ENCODE data around the gene PLEKHM1.
"Not testable (repeated sequence)": the region's sequence is repeated elsewhere in the genome, so short reads cannot be mapped to it uniquely, and the experiment has no call there.

Gene PLEKHM1

DNA sequence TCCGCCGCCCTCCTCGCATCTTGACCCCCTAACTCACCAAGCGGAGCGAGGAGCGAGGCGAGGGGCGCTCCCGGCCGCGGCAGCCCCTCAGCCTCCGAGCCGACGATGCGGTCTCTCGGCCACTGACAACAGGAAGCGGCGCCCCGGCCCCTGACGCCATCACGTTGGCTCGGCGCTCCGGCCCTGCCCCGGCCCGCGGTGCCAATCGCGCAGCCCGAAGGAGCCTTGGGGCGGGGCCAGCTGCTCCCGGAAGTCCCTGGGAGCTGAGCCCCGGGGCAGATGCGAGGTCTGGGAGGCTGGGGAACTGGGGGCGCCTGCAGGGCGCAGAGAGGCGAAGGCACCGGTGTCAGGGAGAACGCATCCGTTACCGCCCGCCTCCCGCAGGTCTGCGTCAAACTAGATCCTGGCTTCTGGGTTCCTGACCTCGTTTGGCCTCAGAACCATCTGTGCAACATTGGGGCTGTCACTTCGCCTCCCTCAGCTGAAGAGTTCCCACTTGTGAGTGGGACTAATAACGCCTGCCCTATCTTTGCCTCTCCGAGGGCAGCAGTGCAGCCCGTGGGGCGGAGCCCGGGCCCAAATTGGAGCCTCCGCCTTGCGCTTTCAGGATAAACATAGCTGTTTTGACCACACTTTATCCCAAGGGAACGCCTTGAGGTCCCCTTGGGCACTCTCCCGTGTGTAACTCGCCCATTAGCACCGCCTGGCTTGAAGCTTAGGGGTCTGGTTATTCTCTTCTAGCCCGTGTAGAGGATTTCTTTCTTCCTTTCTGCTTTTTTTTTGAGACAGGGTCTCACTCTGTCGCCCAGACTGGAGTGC lies at the start of gene PLEKHM1:
PLEKHM1 (minus strand) TSS at position 107 of the 819 bp plus-strand sequence. CDS start 8,237 bp downstream, outside the sequence.
- peak; percentile 34 to 65 for DNase-seq

DNA sequence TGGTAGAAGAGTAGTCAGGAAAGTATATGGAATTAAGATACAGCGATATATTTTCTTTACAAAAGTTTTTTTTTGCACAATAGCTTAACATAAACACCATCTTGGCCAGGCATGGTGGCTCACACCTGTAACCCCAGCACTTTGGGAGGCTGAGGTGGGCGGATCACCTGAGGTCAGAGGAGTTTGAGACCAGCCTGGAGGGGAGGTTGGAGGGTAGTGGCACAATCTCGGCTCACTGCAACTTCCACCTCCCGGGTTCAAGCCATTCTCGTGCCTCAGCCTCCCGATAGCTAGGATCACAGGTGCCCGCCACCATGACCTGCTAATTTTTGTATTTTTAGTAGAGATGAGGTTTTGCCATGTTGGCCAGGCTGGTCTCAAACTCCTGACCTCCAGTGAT lies 47.6 kb upstream of the PLEKHM1 start:
- not testable (repeated sequence) for DNase-seq

DNA sequence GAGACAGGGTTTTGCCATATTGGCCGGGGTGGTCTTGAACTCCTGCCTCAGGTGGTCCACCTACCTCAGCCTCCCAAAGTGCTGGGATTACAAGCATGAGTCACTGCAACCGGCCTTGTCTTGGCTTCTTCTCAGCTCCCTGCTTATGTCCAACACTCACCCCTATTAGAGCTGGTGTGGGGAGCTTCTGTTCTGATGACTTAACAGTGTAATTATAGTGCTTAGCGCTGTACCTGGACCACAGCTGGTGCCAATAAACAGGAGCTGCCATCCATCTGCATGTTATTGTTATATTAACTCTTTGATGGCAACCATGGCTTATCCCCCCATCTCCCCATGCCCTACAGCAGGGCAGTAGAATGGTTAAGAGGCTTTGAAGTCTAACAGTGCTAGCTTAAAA lies 15.6 kb upstream of the PLEKHM1 start:
- DNase-seq = not testable (repeated sequence)

DNA sequence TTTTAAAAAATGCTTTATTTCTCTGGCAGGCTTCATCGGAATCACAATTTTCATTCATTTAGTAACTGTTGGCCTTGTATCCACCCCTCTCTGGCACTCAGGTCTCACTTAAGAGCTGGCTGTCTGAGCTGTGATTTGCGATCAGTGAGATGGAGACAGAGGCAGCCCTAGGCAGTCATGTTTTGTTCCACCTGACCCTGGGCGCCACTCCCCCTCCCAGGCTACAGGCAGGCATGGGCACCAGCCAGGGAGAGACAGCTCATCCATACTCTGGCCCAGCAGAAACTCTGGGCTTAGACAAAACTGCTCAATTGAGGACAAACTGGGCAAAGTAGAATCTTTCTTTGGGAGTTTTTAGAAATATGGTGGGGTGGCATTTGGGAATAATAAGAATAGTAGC lies 14.7 kb upstream of the PLEKHM1 start:
- DNase-seq = not testable (repeated sequence)

DNA sequence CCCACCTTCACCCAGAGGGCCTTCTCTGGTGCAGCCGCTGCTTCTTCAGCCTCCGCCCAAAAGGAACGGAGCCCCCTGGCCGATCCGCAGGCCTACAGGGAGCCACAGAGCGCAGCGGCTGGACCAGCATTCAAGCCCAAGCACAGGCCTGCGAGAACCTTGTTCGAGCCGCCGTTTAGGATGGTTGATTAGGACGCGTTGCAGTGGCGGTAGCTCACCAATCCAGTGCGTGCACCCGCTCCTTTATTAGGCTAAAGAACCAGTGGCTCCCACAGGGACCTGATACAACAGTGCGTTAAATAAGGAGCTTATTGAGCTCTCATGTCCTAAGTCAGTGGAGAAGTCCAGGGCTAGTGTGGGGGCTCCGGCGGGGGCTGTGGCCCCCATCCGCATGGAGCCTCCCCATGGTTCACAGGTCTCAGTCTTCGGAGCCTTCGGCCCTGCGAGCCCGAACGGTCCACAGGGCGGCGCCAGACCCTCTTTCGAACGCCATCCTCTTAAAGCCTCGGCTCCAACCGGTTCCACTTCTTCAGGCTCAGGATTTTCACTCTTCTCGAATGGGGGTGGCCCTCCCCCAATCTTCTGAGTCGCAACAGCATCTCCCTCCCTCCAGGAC lies 10.7 kb upstream of the PLEKHM1 start:
- not testable (repeated sequence) for DNase-seq

DNA sequence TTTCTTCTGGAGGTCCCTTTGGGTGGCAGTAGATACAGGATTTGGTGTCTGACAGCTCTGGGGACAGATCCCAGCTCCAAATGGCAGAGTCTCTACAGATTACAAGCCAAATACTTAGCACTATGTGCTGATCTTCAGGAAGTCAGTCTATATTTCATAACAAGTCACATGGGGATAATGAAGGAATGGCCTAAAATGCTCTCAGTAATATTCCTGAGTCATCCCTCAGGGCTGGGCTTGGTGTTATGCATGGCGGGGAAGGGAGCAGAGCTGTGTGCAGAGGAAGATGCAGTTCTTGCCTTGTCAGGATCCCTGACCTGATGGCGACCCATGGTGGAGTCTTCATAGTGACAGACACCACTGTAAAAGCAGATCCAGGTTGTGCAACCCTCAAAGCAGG lies 10.0 kb upstream of the PLEKHM1 start:
- not testable (repeated sequence) for DNase-seq

DNA sequence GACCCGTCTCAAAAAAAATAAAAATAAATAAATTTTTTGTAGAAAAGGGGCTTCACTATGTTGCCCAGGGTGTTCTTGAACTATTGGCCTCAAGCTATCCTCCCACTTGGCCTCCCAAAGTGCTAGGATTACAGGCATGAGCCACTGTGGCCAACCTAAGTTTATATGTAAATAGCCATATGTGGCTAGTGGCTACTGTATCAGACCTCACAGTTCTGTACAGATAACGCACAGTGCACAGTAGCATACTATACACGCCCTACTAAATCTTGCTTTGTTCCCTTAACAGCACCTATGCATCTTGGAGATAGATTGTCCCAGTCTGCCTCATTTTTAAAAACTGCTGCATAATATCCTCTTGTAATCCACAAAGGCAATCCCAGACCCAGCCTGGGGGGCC lies 8.7 kb upstream of the PLEKHM1 start:
- DNase-seq = not testable (repeated sequence)

DNA sequence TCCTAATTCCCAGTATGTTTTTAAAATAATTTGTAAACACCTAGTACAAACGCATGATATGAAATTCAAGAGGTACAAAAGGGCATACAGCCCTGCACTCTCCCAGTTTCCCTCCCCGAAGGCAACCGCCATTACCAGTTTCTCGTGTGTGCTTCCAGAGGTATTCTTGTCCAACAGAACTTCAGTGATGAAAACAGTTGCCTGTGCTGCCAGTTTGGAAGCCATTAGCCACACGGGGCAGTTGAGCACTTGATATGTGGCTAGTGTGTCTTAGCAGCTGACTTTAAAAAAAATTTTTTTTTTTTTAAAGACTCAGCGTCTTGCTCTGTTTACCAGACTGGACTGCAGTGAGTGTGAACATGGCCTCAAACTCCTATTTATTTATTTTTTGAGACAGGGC lies 7.9 kb upstream of the PLEKHM1 start:
- not testable (repeated sequence) for DNase-seq

DNA sequence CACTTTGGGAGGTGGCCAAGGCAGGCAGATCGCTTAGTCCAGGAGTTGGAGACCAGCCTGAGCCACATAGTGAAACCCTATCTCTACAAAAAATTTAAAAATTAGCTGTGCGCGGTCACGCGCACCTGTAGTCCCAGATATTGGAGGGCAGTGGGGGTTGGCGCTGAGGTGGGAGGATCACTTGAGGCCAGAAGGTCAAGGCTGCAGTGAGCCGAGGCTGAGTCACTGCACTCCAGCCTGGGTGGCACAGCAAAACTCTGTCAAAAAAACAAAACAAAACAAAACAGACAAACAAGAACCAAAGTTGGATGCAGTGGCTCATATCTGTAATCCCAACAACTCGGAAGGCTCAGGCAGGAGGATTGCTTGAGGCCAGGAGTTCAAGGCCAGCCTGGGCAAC lies 6.9 kb upstream of the PLEKHM1 start:
- not testable (repeated sequence) for DNase-seq

DNA sequence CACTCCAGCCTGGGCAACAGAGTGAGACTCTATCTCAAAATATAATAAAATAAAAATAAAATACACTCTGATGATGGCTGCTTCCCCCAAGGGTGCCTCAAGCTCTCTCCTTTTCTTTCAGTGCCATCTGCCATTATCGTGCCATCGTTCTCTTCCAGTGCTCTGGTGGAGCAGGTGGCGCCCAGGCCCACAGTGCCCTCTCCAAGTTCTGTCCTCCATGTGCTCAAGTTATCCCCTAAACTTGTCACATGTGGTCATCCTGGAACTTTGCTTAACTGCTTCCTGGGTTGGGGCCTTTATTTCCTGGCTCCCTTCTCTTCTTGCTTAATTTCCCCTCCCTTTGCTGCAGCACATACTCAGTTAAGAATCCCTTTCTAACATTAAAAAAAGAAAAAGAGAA lies 6.0 kb upstream of the PLEKHM1 start:
- DNase-seq = peak in 1 of 2 experiments; percentile 9

DNA sequence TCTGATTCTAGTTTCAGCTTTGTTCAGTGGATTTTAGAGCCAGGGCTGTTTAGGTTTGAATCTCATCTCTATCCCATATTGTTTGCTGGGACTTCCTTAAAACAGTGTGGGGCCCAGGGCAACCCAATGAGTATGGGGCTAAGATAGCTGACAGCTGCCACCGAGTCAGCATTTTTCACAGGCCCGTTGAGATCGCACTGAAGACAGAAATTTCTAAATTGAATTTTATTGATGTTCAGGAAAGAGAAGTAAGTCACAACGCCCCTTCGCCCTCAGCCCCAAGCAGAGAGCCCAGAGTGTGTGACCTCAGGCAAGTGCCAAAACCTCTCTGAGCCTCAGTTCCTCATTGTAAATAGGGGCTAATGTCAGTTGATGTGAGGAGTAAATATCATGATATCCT lies 4.0 kb upstream of the PLEKHM1 start:
- DNase-seq = not testable (repeated sequence)

DNA sequence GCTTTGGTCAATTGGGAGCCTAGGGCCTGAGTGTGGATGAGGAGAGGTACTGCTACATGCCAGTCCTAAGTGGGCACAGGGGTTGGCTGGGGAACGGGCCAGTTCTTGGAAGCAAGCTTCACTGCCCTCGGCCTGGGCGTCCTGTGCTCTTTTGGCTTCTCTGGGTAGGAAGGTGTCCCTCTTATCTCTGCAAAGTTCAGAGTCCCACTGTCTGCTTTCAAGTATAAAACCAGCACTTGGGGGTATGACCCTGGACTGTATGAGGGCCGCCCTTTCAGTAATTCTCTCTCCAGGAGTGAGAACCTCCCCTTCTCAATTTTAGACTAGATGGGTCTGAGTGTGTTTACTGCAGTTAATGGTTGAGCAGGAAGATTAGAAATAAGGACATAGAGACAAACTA lies 1.6 kb upstream of the PLEKHM1 start:
- DNase-seq = not testable (repeated sequence)

DNA sequence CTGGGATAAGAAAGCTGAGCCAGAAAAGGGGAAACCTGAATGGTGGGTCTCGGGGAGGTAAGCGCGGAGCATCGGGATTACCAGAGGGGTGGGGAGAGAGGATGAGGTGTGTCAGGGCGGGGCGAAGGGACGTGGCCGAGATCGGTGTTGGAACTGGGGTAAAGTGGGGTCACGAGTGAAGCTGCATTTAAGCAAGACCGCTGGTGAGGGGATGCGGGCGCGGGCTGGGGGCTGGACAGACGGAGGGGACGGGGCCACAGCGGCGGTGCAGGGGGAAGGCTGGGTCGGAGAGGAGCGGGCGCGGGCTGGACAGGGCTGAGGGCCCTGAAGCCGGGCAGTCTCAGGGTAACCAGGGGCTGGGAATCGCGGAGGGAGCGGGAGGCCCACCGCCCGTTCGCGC lies 323 bp downstream of the PLEKHM1 start:
- DNase-seq = not testable (repeated sequence)

DNA sequence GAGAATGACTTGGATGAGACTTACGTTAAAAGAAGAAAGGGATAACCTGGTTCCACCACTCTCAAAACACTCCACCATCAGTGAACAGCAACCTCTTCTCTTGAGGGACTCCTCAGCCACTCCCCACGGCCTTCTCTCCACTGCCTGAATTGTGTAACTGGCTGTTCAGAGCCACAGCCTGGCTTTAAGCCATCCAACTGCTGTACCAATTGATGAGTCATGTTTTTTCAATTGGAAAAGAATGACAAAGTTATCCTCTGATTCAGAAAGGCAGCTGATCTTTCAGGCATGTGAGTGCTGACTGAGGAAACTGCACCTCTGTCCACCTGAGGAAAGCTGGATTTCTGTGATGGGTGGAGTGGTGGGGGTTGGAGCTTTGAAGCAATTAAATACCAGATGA lies 2.8 kb downstream of the PLEKHM1 start:
- DNase-seq = not testable (repeated sequence)

DNA sequence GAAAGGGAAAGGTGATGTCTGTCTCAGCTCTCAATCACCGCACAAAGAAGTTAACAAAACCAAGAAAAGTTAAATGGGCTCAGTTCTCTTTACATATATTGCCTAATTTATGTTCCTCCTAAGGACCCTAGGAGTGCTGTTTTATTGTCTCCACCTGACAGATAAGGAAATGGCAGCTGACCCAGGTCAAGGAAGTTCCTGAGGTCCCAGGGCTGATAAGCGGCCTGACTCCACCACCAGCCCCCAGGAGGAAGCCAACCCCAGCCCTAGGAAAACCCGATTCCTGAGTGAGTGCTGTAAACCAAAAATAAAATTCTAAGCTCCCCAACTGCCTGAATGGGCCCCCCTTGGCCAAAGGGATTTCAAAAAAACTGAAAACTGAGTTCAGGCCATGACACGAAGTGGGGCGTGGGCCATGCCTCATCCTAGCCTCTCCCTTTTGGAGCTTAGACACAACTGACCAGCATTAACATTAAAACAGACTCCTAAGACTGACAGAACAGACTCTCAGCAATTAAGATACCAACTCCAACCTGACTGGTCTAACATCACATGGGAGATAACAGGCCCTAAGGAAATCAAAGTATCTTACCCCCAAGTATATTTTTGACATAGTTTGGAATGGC lies 6.8 kb downstream of the PLEKHM1 start:
- DNase-seq = not testable (repeated sequence)

DNA sequence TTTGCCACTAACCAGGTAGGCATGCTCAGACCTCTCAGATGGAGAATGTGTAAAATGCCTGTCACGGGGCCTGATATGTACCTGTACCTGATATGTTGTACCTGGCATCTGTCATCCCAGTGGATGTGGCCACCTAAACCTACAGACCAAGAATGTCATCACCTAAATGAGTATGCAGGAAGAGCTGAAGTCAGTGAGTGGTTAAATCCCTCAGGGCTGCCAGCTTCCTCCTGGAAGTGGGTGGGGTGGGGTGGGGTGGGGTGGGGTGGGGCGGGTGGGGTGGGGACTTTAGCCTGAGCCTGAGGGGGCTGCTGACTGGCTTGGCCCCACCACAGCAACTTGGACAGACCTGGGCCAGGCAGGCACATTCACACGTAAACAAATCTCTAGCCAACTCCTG lies 7.3 kb downstream of the PLEKHM1 start:
- not testable (repeated sequence) for DNase-seq

DNA sequence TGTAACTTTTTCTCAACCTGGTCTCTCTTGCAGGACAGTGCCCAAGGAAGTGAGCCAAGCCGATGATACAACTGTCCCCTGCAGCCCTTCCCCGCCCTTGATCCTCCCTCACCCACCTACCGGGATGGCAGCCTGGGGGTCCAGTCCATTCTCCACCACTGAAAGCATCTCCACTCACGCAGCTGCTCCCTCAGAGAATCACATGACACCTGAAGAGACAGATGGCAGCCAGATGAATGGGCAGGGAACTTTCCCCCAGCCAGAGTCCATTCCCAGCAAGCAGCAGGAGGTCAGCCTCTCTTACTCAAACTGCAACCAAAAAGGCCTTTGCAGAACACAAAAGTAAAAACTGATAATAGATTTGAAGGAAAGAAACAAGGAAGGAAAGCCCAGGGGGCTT lies 8.2 kb downstream of the PLEKHM1 start:
- peak; percentile 47 to 49 for DNase-seq

DNA sequence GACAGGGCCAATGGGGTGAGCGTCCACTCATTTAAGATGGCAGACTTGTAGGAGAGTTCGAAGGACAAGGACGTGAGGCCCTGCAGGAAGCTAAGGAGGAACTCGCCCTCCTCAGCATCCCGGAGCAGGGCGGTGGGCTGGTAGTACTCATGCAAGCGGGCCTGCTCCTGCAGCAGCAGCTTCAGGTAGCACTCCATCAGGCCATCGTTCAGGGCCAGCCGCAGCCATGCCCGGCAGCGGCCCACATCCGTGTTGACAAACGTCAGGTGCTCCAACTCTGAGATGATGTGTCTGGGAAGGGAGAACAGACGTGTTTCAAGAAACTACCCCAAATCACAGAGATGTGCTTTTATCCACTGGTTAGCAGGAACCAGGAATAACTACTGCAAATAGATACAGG lies 15.1 kb downstream of the PLEKHM1 start:
- DNase-seq = not testable (repeated sequence)

DNA sequence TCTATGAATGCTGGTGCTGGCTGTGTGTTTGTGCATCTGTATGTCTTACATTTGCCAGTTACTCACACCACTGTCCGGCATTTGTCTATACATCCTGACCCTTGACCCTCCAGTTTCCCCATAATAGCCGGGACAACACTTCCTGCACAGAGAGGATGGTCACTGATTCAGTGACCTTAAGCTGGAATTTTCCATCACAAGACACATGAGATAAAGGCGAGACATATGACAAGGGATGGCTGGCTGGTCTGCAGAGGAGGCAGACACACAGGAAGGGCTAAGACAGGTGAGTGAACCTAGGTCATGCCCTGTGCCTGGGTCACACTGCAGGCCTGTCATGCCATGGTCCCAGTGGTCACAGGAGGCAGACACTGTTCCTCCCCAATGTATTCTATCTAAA lies 18.3 kb downstream of the PLEKHM1 start:
- not testable (repeated sequence) for DNase-seq

DNA sequence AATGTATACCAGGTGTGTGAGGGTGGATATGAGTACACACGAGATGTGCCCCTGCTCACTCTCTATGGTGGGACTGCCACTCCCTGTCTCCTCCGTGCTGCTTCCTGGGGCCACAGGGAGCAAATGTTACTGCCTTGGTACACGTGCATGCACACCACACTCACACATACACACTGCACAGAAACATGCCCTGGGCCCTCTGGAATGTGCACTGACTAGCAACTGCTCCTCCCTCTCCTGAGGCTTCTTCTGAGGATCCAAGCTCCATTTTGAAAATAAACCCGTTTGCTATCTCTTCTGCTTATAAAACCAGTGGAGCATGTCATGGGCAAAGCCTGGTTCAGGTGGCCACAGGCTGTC lies 21.3 kb downstream of the PLEKHM1 start:
- not testable (repeated sequence) for DNase-seq

DNA sequence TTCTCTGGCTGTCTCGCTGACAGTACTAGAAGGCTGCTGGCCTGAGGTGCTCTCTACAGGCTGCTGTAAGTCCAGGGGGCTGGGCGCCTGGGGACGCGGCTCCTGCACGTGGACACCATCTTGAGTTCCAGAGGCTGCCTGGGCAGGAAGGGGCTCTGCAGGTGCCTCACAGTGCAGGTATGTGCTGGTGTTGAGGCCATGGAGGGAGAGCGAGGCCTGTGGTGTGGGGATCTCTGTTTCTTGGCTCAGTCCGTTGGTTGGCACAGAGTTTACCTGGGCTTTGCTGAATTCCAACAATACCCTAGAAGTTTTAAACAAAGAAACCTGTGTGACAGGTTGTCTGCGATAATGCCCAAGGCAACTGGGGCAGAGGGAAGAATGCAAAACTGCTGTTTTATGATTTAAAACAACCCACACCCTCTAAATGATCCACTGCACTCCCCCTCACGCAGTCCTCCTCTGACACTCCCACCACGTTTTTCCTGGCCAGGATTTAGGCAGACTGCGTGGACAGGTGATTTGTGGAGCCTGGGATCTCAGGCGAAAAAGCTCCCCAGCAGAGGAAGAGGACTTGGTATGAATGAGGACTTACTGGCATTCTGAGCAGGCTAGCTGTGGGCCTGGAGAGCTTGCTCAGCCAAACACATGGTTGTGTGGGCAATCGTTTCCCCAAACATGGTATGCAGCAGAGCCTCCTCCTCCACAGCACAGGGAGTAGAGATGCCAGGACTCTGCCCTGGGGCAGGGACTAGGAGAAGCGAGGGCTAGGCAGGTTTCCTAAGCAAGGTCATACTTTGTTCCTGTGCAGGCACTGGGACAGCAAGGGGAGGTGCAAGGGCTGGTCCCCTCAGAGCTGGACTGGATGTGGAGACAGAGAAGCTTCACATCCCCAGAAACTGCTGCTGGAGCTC lies 22.0 kb downstream of the PLEKHM1 start:
- not testable (repeated sequence) for DNase-seq

DNA sequence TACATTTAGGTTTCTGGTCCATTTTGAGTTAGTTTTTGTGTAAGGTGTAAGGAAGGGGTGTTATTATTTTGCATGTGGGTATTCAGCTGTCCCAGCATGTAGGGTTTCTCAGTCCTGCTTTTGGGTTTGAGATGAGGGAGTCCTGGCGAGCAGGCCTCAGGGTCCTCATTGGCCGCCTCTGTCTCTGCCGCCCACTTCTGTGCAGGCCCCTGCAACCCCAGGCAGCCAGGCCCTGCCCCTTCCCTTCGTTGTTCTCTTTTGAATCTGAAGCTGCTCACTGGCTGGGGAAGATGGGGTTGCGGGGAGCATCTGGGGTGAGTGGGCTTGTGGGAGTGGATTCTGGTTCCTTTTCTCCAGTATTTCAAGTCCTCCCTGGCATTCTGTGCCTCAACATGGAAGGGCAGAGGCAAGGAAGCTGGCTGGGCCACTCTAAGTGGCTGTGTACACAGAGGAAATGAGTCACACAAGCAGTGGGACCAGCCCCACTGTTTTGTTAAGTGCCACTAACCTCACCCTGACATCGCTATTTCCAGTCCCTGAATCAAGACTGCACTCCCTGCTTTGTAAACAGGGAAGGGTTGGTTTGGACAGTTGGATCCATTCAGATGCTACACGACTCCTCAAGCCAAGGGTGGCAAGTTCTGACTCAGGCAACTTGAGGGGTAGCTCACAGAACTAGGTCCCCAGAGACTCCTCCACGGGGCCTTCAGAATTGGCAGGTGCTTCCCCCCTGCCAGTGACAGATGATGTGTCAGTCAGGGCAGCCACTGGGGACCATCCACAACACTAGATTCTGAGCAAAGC lies 28.8 kb downstream of the PLEKHM1 start:
- DNase-seq = not testable (repeated sequence)

Data from NCI-H524 (cell line).